ENCODE measurements around the gene MNT.
A peak's percentile ranks its signal among the peaks of the same experiment; 100 is the strongest.

Gene MNT

GRCh38 chr17:2336852-2337543 is 63.9 kb downstream of the MNT start, which contains the start of gene SGSM2:
SGSM2 (plus strand) TSS chr17:2337501; CDS start chr17:2337689, 188 bp downstream.
- peaks cover 20% of the 10 kb centered on the region for H3K4me1 Mint-ChIP-seq (ENCODE audit: low read depth)
- H3K36me3 Mint-ChIP-seq (ENCODE audit: low read depth) = peaks cover 7% of the 10 kb centered on the region
- DNase-seq (ENCODE audit: low spot score) = peak; percentile 62
- no peaks in the 10 kb centered on the region for H3K9me3 Mint-ChIP-seq
- H3K27ac Mint-ChIP-seq = peak within 1 kb of the TSS; percentile 92
- H3K4me3 Mint-ChIP-seq = peak within 1 kb of the TSS; percentile 96
- no peaks in the 10 kb centered on the region for H3K27me3 Mint-ChIP-seq (ENCODE audit: low read depth)

GRCh38 chr17:2336215-2336851 is 64.5 kb downstream of the MNT start, which contains the start of gene TSR1:
TSR1 (minus strand) TSS chr17:2336457; CDS start chr17:2336427, 30 bp downstream.
- Mint-ChIP-seq H3K27me3 (ENCODE audit: low read depth) (no peaks in the 10 kb centered on the region), H3K36me3 (ENCODE audit: low read depth) (peaks cover 2% of the 10 kb centered on the region), H3K4me3 (peak within 1 kb of the TSS; percentile 96), H3K27ac (peak within 1 kb of the TSS; percentile 92), H3K4me1 (ENCODE audit: low read depth) (peaks cover 20% of the 10 kb centered on the region), H3K9me3 (no peaks in the 10 kb centered on the region)
- peak; percentile 90 for DNase-seq (ENCODE audit: low spot score)

GRCh38 chr17:2335726-2336214 is 65.1 kb downstream of the MNT start:
- Mint-ChIP-seq H3K27me3 (ENCODE audit: low read depth) (no peaks in the 10 kb centered on the region), H3K9me3 (no peaks in the 10 kb centered on the region), H3K36me3 (ENCODE audit: low read depth) (peaks cover 2% of the 10 kb centered on the region), H3K27ac (peak overlapping the region; percentile 92), H3K4me1 (ENCODE audit: low read depth) (peaks cover 22% of the 10 kb centered on the region), H3K4me3 (peak overlapping the region; percentile 96)
- no peak for DNase-seq (ENCODE audit: low spot score)

Data from T-helper 2 cell treated with Interferon-gamma antibody and Interleukin-4, amounts not matched to agents 5 μg/mL and 100 μg/mL, for 36 hours (primary cell).